Measurements from ENCODE around the gene TIMM44. TPM values are rescaled to one million over a fixed set of nuclear protein-coding genes. Genes with fewer than 3 reads are reported as not detected.

TIMM44 gene
- total and polyA plus RNA-seq, 9 donors = 29.8 to 110 (median 50.3) TPM

GRCh38 chr19:7911508-7912143 is 31.8 kb downstream of the TIMM44 start:
- WGBS, 3 donors = 85 to 87% (median 87%) methylated on average over 18 of the region's 18 CpGs
- Histone ChIP-seq H3K4me3 (no peak overlapping the region), H3K27ac (no peak overlapping the region), H3K9me3 (no peaks in the 10 kb centered on the region), H3K27me3 (peaks cover 6% of the 10 kb centered on the region), H3K36me3 (no peaks in the 10 kb centered on the region), H3K4me1 (ENCODE audit: insufficient read depth) (peaks cover 3% of the 10 kb centered on the region)
- intact Hi-C loops (cut with DNase I) = no loop called here
- DNase-seq = peak in 3 of 5 donors; percentile 11 to 38 (median 25)
- TF ChIP-seq EP300 (IDR thresholded peaks at IDR 0.05) = no peak
- TF ChIP-seq CTCF (IDR thresholded peaks at IDR 0.05) = no peak
- TF ChIP-seq POLR2A (IDR thresholded peaks at IDR 0.05) = no peak

- Histone ChIP-seq H3K4me1 (ENCODE audit: insufficient read depth) (peaks cover 4% of the 10 kb centered on the region), H3K27ac (no peak overlapping the region), H3K4me3 (no peak overlapping the region), H3K36me3 (no peaks in the 10 kb centered on the region), H3K27me3 (peaks cover 1% of the 10 kb centered on the region), H3K9me3 (no peaks in the 10 kb centered on the region)
- no peak for TF ChIP-seq POLR2A (IDR thresholded peaks at IDR 0.05)
- TF ChIP-seq EP300 (IDR thresholded peaks at IDR 0.05) = no peak
- TF ChIP-seq CTCF (IDR thresholded peaks at IDR 0.05) = no peak
- peak in 3 of 5 donors; percentile 30 to 43 (median 33) for DNase-seq
- 87 to 93% (median 90%) methylated on average over 49 to 54 of the region's 54 CpGs for WGBS, 3 donors
- intact Hi-C loops (cut with DNase I) = no loop called here
Measured at GRCh38 chr19:7910321-7911161, 32.9 kb downstream of the TIMM44 start.

- Histone ChIP-seq H3K9me3 (no peaks in the 10 kb centered on the region), H3K36me3 (no peaks in the 10 kb centered on the region)
Measured at GRCh38 chr19:7909471-7910067, 33.9 kb downstream of the TIMM44 start.

More at GRCh38 chr19:7909471-7910067, 33.9 kb downstream of the TIMM44 start:
- intact Hi-C loops (cut with DNase I) = no loop called here
- Histone ChIP-seq H3K27me3 (no peaks in the 10 kb centered on the region), H3K4me3 (no peak overlapping the region), H3K27ac (no peak overlapping the region), H3K4me1 (ENCODE audit: insufficient read depth) (peaks cover 10% of the 10 kb centered on the region)
- WGBS, 3 donors = 84 to 93% (median 91%) methylated on average over 10 to 21 of the region's 21 CpGs
- DNase-seq = peak in 3 of 5 donors; percentile 23 to 34 (median 24)
- TF ChIP-seq EP300 (IDR thresholded peaks at IDR 0.05) = no peak
- TF ChIP-seq POLR2A (IDR thresholded peaks at IDR 0.05) = no peak
- TF ChIP-seq CTCF (IDR thresholded peaks at IDR 0.05) = no peak

All from ovary (tissue), 9 donors.